Colonic mucosa (tissue), 4 donors: Measurements from ENCODE around the gene PANX2. TPM values are rescaled to one million over a fixed set of nuclear protein-coding genes. Genes with fewer than 3 reads are reported as not detected.
"Not testable (repeated sequence)": the region's sequence is repeated elsewhere in the genome, so short reads cannot be mapped to it uniquely, and the experiment has no call there.

Source experiments
- DNase-seq: peaks from one replicate; pipeline ENCODE4 v3.0.0-alpha.2; 2020
- H3K27ac ChIP-seq: fragments of 200-600 bp; one replicate; pipeline ENCODE4 v1.8.0; 2021
- H3K27me3 ChIP-seq: fragments of 200-600 bp; one replicate; pipeline ENCODE4 v1.8.0; 2021
- H3K36me3 ChIP-seq: fragments of 200-600 bp; one replicate; pipeline ENCODE4 v1.8.0; 2021
- H3K4me1 ChIP-seq: fragments of 200-600 bp; one replicate; pipeline ENCODE4 v1.8.0; 2021; ENCODE audit warnings: mild to moderate bottlenecking
- H3K4me3 ChIP-seq: fragments of 200-600 bp; one replicate; pipeline ENCODE4 v1.8.0; 2021
- H3K9ac ChIP-seq, 2 donors: one replicate each; pipeline ENCODE4 v1.7.0; 2013; ENCODE audit warnings: control low read depth in 2 of 2, low read depth in 2 of 2, low read length in 2 of 2
- H3K9me3 ChIP-seq: fragments of 200-600 bp; one replicate; pipeline ENCODE4 v1.8.0; 2021
- intact Hi-C: fragments of 100-400 bp; cut with DNase I; formaldehyde crosslinking; loops from one replicate; pipeline ENCODE4 v1.14.1; 2022
- total RNA-seq, 2 donors: library from RNA; stranded (reverse); fragmentation: NEBNext Ultra II Directional in 1 of 2; extraction: Animal tissue kit (Norgen Biotek cat#: 25700) in 1 of 2; gene quantifications; one replicate each; pipeline ENCODE4 v1.2.1, GENCODE V29; 2021
- TF ChIP-seq, protein P1 (sequence below): fragments of 200-600 bp; IDR thresholded peaks from one replicate; pipeline ENCODE4 v1.8.0; 2022; ENCODE audit warnings: antibody characterized with exemption, mild to moderate bottlenecking
- donor health status: healthy.
- donor health status: DM: no; HTN: no; CAD: no.
- donor health status: DM: no; HTN: no; CAD: no.

PANX2 gene
- total RNA-seq, 2 donors from 2014 or later: not detected

- Histone ChIP-seq H3K27me3 (no peaks in the 10 kb centered on the region), H3K4me3 (no peak overlapping the region), H3K9me3 (no peaks in the 10 kb centered on the region), H3K27ac (no peak overlapping the region), H3K4me1 (no peaks in the 10 kb centered on the region), H3K36me3 (no peaks in the 10 kb centered on the region), H3K9ac (no peak overlapping the region)
- no peak for DNase-seq
- TF ChIP-seq, protein P1, sequence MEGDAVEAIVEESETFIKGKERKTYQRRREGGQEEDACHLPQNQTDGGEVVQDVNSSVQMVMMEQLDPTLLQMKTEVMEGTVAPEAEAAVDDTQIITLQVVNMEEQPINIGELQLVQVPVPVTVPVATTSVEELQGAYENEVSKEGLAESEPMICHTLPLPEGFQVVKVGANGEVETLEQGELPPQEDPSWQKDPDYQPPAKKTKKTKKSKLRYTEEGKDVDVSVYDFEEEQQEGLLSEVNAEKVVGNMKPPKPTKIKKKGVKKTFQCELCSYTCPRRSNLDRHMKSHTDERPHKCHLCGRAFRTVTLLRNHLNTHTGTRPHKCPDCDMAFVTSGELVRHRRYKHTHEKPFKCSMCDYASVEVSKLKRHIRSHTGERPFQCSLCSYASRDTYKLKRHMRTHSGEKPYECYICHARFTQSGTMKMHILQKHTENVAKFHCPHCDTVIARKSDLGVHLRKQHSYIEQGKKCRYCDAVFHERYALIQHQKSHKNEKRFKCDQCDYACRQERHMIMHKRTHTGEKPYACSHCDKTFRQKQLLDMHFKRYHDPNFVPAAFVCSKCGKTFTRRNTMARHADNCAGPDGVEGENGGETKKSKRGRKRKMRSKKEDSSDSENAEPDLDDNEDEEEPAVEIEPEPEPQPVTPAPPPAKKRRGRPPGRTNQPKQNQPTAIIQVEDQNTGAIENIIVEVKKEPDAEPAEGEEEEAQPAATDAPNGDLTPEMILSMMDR: no peak
- intact Hi-C loops: no loop called here
Observed at GRCh38 chr22:50131894-50132293, 38.6 kb upstream of the PANX2 start.

GRCh38 chr22:50134481-50134880 is 36.0 kb upstream of the PANX2 start:
- Histone ChIP-seq H3K36me3 (no peaks in the 10 kb centered on the region), H3K9ac (no peak overlapping the region), H3K4me3 (no peak overlapping the region), H3K9me3 (no peaks in the 10 kb centered on the region), H3K27me3 (no peaks in the 10 kb centered on the region), H3K4me1 (no peaks in the 10 kb centered on the region), H3K27ac (no peak overlapping the region)
- intact Hi-C loops: no loop called here
- DNase-seq: no peak
- TF ChIP-seq, protein P1: no peak

DNA sequence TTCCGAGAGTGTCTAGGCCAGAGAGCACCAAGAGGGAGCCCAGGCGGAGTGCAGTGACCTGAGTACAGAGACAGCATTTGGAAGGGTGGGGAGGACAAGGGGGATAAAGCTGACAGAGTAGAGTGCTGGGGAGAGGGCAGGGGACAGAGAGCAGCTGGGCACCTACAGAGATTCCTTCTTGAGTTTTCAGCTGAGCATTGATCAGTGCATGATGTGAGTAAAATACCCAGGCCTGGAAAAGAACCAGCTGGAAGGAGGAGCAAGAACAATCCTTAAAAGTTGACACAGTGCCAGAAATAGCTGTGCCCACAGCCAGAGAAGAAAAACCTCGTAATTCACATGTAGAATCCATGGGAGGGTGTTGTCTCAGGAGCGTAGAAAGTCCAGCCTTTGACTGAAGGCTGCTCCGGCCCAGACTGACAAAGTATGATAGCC is 33.9 kb upstream of the PANX2 start:
- H3K9me3 ChIP-seq: no peaks in the 10 kb centered on the region
- intact Hi-C loops: no loop called here
- TF ChIP-seq, protein P1: no peak
- H3K9ac ChIP-seq: no peak overlapping the region
- H3K4me3 ChIP-seq: no peak overlapping the region
- no peaks in the 10 kb centered on the region for H3K4me1 ChIP-seq
- H3K36me3 ChIP-seq: no peaks in the 10 kb centered on the region
- no peak overlapping the region for H3K27ac ChIP-seq
- H3K27me3 ChIP-seq: no peaks in the 10 kb centered on the region
- DNase-seq: no peak

- not testable (repeated sequence) for H3K36me3 ChIP-seq
Observed at GRCh38 chr22:50137277-50137676, 33.3 kb upstream of the PANX2 start.

DNA sequence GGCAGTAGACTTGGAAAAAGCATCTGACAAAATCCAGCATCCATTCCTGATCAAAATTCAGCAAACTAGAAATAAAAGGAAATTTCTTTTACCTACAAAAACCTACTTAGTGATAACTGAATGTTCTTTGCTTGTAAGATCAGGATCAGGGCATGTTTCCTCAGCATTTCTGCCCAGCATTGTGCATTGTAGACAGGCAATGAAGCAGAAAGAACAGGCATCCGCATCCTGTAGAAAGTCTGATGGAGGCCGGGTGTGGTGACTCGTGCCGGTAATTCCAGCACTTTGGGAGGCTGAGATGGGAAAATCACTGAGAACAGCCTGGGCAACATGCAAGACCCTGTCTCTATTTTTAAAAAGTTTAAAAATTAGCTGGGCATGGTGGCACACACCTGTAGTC is 32.5 kb upstream of the PANX2 start:
- Histone ChIP-seq H3K9ac (no peak overlapping the region), H3K36me3 (no peaks in the 10 kb centered on the region), H3K9me3 (no peaks in the 10 kb centered on the region), H3K4me1 (no peaks in the 10 kb centered on the region), H3K27me3 (no peaks in the 10 kb centered on the region), H3K4me3 (no peak overlapping the region), H3K27ac (no peak overlapping the region)
- intact Hi-C loops: no loop called here
- no peak for DNase-seq
- TF ChIP-seq, protein P1: no peak

More at GRCh38 chr22:50137277-50137676, 33.3 kb upstream of the PANX2 start:
- intact Hi-C loops, H3K4me1 ChIP-seq, H3K27ac ChIP-seq, H3K4me3 ChIP-seq, H3K9me3 ChIP-seq, DNase-seq, H3K27me3 ChIP-seq, H3K9ac ChIP-seq: not testable (repeated sequence)

GRCh38 chr22:50138988-50139387 is 31.5 kb upstream of the PANX2 start:
- no peaks in the 10 kb centered on the region for H3K9me3 ChIP-seq
- H3K27me3 ChIP-seq: no peaks in the 10 kb centered on the region
- intact Hi-C loops: no loop called here
- DNase-seq: no peak
- H3K9ac ChIP-seq: no peak overlapping the region
- H3K27ac ChIP-seq: no peak overlapping the region
- no peaks in the 10 kb centered on the region for H3K36me3 ChIP-seq
- no peak overlapping the region for H3K4me3 ChIP-seq
- TF ChIP-seq, protein P1: no peak
- H3K4me1 ChIP-seq: no peaks in the 10 kb centered on the region
